ENCODE measurements around the gene GIPC3. TPM values are rescaled to one million over a fixed set of nuclear protein-coding genes. Genes with fewer than 3 reads are reported as not detected.

GIPC3 gene
- total RNA-seq, 4 donors from 2014 or later: 0.19 to 0.89 (median 0.37) TPM

GRCh38 chr19:3591876-3592613 lies 6.8 kb downstream of the GIPC3 start:
- DNase-seq (ENCODE audit: low spot score in 2 of 2): no peak
- no peak overlapping the region for H3K27ac ChIP-seq
- 17% methylated on average over 1 of the region's 9 CpGs for WGBS
- no peaks in the 10 kb centered on the region for H3K27me3 ChIP-seq
- H3K9me3 ChIP-seq: no peaks in the 10 kb centered on the region
- H3K4me1 ChIP-seq: peaks cover 2% of the 10 kb centered on the region
- no peaks in the 10 kb centered on the region for H3K36me3 ChIP-seq
- H3K4me3 ChIP-seq: no peak overlapping the region
- TF ChIP-seq EP300 (IDR thresholded peaks at IDR 0.05): no peak
- TF ChIP-seq CTCF (IDR thresholded peaks at IDR 0.05): no peak
- no peak for TF ChIP-seq POLR2A (IDR thresholded peaks at IDR 0.05)
- TF ChIP-seq POLR2AphosphoS5 (IDR thresholded peaks at IDR 0.05): no peak

- H3K4me1 ChIP-seq: no peaks in the 10 kb centered on the region
- TF ChIP-seq CTCF (IDR thresholded peaks at IDR 0.05) (no peak), POLR2AphosphoS5 (IDR thresholded peaks at IDR 0.05) (no peak), POLR2A (IDR thresholded peaks at IDR 0.05) (no peak), EP300 (IDR thresholded peaks at IDR 0.05) (no peak)
- DNase-seq (ENCODE audit: low spot score in 2 of 2): no peak
- no peaks in the 10 kb centered on the region for H3K36me3 ChIP-seq
- 56% methylated on average over 10 of the region's 11 CpGs for WGBS
- no peaks in the 10 kb centered on the region for H3K9me3 ChIP-seq
- H3K27me3 ChIP-seq: no peaks in the 10 kb centered on the region
- H3K27ac ChIP-seq: no peak overlapping the region
- H3K4me3 ChIP-seq: no peak overlapping the region
Measured at GRCh38 chr19:3593156-3593555, 7.9 kb downstream of the GIPC3 start.

GRCh38 chr19:3595521-3596061 lies 10.3 kb downstream of the GIPC3 start:
- no peak for DNase-seq (ENCODE audit: low spot score in 2 of 2)
- Histone ChIP-seq H3K36me3 (no peaks in the 10 kb centered on the region), H3K27me3 (no peaks in the 10 kb centered on the region), H3K9me3 (no peaks in the 10 kb centered on the region), H3K27ac (no peak overlapping the region), H3K4me3 (no peak overlapping the region), H3K4me1 (no peaks in the 10 kb centered on the region)
- TF ChIP-seq CTCF (IDR thresholded peaks at IDR 0.05) (no peak), POLR2AphosphoS5 (IDR thresholded peaks at IDR 0.05) (no peak), POLR2A (IDR thresholded peaks at IDR 0.05) (no peak), EP300 (IDR thresholded peaks at IDR 0.05) (no peak)
- WGBS: 73% methylated on average over 31 of the region's 34 CpGs

- Histone ChIP-seq H3K27ac (no peak overlapping the region), H3K27me3 (peaks cover 4% of the 10 kb centered on the region), H3K36me3 (no peaks in the 10 kb centered on the region), H3K4me1 (peaks cover 6% of the 10 kb centered on the region), H3K4me3 (no peak overlapping the region), H3K9me3 (no peaks in the 10 kb centered on the region)
- 88% methylated on average over 5 of the region's 28 CpGs for WGBS
- peak in 1 of 2 donors; percentile 59 for DNase-seq (ENCODE audit: low spot score in 2 of 2)
- TF ChIP-seq POLR2AphosphoS5 (IDR thresholded peaks at IDR 0.05) (no peak), POLR2A (IDR thresholded peaks at IDR 0.05) (no peak), CTCF (IDR thresholded peaks at IDR 0.05) (no peak), EP300 (IDR thresholded peaks at IDR 0.05) (no peak)
Measured at GRCh38 chr19:3599776-3600187, 14.5 kb downstream of the GIPC3 start.

GRCh38 chr19:3601021-3601420 lies 15.7 kb downstream of the GIPC3 start:
- no peak for DNase-seq (ENCODE audit: low spot score in 2 of 2)
- Histone ChIP-seq H3K4me3 (no peak overlapping the region), H3K9me3 (no peaks in the 10 kb centered on the region), H3K36me3 (no peaks in the 10 kb centered on the region), H3K27me3 (peaks cover 8% of the 10 kb centered on the region), H3K4me1 (peaks cover 17% of the 10 kb centered on the region), H3K27ac (no peak overlapping the region)
- no peak for TF ChIP-seq POLR2AphosphoS5 (IDR thresholded peaks at IDR 0.05)
- TF ChIP-seq POLR2A (IDR thresholded peaks at IDR 0.05): no peak
- TF ChIP-seq EP300 (IDR thresholded peaks at IDR 0.05): no peak
- no peak for TF ChIP-seq CTCF (IDR thresholded peaks at IDR 0.05)
- whole genome bisulfite sequencing: 81% methylated on average over 12 of the region's 12 CpGs
